Measurements from ENCODE around the gene PLSCR1.
"Not testable (repeated sequence)": the region's sequence is repeated elsewhere in the genome, so short reads cannot be mapped to it uniquely, and the experiment has no call there.

The PLSCR1 gene

DNA sequence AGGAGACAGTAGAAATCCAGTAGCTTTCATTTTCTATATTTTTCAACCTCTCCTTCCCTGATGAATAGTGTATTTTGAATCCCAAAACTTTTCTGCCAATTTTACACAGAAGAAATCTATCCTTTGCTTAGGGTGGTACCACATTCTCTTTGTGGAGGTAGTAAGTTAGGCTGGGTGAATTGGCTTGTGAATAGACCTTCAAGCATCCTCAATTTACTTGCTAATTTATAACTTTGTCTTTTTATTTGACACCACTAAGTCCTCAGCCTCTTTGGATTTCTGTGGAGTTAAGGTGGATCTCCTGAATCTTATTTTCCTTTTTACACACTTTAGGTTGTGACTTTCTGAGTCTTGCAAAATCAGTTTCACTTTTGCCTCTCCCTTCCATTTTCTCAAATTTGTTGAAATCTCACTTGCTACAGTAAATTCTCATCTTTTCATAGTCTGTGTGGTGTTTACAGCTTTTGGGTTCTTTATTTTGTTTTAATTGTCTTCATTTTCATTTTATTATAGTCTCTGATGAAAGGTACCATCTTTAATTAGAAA lies 5.7 kb upstream of the PLSCR1 start:
- DNase-seq (ENCODE audit: low read depth in 3 of 3) = no peak

DNA sequence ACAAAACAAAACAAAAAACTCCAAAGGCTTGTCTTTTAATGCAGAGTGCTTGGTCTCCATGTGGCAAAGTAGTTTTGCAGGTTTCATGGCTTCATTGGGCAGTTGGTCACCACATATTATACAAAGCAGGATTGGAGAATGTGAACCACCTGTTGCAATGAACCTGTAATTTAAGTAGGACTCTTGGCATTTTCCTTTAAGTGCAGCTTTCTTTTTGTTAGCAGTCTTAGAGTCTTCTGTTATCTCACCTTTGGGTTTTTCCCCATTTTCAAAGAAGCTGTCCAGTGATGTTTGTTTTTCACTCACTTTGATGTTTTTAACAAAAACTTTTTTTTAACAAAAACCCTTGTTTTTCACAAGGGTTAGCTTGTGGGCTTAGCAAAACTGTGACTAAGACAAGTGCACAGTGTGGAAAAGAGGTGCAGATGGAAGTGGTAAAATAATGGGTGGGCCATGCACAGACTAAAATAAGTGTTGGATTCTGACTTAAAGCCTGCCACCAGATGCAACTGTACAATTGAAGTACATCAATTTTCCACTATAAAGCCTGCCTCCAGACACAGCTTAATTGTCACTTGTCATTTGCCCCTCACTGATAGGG lies 2.9 kb upstream of the PLSCR1 start:
- no peak for DNase-seq (ENCODE audit: low read depth in 3 of 3)

DNA sequence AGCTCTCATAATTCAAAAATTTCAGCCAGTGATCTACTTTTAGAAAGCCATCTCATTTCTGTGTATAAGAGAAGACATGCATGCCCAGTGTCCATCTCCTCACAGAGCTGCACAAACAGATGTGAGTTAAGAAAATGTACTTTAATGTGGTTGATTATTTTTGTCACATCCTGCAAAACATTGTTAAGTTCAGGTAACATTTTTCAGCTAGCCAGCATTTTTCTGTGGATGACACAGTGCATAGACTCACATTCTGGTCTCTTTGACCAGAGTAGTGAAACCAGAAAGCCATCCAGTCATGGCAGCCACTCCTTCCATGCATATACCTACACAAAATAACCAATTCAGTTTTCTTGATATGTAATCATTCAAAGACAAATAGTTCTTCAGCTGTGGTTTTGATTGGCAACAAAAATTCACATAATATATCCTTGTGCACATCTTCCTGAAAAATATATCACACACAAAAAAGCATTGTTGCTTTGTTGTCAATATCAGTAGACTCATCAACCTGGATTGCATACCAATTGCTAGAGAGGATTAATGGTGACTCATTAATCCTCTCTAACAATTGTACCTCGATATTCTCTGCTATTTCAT lies 2.1 kb upstream of the PLSCR1 start:
- no peak for DNase-seq (ENCODE audit: low read depth in 3 of 3)

DNA sequence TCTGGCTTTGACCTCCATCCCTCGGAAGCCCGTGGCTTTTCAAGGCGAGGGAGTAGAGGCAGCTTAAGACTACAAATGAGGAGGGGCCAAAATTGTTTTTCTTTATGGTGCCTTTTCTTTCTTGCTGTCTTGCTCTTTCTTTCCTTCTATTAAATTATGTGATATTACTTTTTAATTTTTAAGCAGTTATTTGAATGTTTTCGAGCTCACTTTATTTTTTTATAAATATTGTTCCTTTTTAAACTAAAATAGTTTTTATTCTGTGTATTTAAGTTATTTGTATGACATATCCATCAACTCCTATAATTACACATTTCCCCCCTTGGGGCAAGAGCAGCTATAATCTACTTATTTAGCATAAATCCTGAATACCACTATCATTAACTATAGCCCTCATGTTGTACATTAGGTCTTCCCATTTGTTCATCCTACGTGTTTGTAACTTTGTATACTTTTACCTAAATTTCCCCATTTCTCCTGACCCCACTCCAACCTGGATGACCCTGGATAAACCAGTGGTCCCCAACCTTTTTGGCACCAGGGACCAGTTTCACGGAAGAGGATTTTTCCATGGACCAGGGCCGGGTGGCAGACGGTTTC lies 622 bp upstream of the PLSCR1 start:
- DNase-seq (ENCODE audit: low read depth in 3 of 3) = no peak

DNA sequence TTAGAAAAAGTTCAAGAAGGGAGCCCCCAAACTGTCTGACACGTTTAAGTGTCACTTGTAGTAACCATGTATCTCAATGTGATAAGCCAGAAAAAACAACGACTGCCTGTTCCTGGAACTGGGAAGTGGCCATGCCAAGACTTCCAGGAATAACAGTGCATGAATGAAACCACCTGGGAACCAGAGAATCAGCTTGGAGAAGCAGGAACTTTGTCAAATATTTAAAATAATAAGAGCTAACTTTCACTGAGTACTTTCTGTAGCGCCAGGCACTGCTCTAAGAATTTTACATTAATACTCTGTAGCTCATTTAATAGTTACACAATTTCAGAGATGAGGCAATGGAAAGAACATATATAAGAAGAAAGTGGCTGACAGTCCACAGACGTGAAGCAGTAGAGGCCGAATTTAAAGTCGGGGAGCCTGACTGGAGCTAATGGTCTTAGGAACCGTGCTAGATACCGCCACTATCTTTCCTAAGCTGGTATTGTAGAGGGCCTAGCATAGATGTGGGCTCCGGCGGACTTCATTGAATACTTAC lies 876 bp downstream of the PLSCR1 start:
- DNase-seq (ENCODE audit: low read depth in 3 of 3) = no peak

DNA sequence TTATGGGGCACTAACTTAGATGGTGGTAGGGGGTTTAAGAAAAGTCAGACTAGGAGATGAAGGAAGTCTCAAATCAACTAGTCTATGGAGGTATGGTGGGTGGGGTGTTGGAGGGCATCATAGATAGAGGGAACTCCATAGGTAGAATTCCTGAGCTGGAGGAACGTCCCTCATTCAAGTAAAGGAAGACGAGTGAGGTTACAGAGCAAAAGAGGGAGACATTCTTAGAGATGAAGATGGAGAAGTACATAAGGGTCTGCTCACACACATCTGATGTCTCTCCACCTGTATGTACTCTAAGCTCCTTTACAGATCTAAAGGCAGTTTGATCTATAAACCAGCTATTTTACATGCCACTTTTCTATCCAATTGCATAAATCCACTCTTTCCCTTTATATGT lies 1.4 kb downstream of the PLSCR1 start:
- no peak for DNase-seq (ENCODE audit: low read depth in 3 of 3)

DNA sequence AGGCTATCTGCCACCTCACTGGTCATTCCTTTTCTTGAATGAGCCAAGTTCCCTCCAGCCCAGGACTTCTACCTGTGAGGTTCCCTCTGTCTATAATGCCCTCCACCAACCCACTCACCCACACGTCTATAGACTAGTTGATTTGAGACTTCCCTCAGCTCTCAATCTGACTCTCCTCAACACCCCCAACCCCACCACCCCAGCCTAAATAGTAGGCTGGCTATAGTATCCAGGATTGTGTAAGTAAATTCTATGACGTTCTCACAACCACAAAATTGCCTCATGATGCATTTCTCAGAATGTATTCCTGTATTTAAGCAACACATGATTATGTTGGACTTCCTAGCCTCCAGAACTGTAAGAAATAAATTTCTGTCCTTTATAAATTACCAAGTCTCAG lies 2.2 kb downstream of the PLSCR1 start:
- no peak for DNase-seq (ENCODE audit: low read depth in 3 of 3)

DNA sequence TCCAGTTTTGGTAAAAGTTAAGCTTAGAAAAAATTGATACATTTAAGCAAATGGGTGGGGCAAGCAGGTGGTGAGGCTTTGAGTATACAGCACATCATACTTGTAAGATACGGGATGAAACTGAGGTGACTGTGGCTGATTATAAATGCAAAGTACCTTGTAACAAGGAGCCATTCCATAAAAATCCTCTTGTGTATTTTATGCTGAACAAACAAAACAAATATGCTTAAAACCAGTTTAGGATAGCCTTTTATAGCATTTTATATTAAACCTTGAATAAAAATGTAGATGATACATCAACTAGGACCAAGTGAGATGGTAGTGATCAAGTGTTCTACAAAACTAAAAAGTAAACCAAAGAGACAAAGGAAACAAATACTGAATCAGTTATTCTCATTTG lies 3.4 kb downstream of the PLSCR1 start:
- no peak for DNase-seq (ENCODE audit: low read depth in 3 of 3)

DNA sequence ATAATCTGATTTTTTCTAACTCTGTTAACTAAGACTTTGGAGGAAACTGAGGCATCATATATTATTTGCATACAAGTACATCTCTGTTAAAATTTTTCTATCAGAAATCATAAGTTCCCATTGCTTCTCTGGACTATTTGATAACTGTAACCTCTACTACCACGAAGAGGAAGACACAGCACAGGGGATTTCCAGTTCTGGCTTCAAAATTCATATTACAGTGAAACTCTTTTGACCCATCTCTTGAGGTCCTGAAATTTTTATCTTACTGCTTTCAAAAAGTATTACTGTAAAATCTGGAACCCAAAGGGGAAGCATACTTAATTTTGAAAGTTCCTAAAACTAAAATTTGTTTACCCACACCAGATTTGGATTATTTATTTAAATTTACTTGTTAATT lies 4.2 kb downstream of the PLSCR1 start:
- no peak for DNase-seq (ENCODE audit: low read depth in 3 of 3)

DNA sequence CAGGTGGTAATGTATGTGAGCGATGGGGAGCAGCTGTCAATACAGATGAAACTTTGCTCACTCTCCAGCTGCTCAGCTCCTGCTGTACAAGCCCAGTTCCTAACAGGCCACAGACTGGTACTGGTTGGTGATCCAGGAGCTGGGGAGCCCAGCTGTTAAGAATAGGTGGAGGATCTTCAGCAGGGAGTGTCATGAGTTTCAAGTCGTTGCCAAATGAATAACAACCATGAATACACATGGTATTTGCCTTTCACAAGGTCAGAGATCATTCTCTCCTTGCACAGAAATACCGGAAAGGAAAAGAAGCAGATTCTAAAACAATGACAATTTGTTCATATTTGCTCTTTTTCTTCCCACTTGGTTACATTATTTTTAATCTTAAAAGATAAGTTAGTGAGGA lies 5.1 kb downstream of the PLSCR1 start:
- DNase-seq (ENCODE audit: low read depth in 3 of 3) = no peak

DNA sequence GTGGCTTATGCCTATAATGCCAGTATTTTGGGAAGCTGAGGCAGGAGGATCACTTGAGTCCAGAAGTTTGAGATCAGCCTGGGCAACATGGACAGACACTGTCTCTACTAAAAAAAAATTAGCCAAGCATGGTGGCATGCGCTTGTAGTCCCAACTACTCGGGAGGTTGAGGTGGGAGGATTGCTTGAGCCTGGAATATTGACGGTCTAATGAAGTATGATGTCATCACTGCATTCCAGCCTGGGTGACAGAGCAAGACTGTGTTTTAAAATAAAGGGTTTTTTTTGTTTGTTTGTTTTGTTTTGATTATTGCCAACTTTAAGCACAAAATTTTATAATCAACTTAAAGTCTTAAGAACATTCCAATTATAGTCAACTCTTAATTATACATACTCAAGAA lies 6.8 kb downstream of the PLSCR1 start:
- no peak for DNase-seq (ENCODE audit: low read depth in 3 of 3)

DNA sequence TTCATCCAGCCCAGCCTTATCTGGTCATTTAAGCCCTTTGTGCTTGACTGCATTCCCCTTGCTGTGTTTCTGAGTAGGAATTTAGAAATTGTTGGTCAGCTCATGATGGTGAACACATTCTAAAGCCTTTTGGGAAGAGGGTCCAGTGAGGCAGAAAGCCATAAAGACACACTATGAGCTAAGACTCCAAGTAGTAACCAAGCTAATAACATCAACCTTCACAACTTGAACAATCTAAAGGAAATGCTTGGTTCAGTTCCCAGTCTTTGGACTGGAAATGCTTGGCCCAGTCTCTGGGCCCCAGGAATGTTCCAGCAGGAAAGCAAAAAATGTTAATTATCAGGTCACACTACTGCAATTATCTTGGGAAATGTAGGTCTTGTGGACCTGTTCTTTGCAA lies 7.7 kb downstream of the PLSCR1 start:
- DNase-seq (ENCODE audit: low read depth in 3 of 3) = no peak

DNA sequence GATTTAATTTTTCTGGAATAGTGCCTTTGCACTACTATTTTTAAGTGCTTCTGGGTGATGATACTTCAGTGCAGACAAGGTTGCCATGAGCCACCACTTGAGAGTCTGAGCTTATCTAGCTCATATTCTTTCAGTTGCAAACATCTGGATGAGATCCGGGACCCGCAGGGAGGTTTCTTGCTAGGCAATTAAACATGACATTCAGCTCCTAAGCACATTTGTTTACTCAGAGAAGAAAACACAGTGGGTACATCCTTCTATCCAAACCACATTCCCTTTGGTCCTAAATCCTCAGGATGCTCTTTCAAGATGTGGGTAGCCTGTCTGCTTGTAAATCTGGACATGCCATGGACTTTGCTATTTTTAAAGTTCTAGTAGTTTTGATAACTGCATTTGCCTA lies 12.0 kb downstream of the PLSCR1 start:
- DNase-seq (ENCODE audit: low read depth in 3 of 3) = no peak

DNA sequence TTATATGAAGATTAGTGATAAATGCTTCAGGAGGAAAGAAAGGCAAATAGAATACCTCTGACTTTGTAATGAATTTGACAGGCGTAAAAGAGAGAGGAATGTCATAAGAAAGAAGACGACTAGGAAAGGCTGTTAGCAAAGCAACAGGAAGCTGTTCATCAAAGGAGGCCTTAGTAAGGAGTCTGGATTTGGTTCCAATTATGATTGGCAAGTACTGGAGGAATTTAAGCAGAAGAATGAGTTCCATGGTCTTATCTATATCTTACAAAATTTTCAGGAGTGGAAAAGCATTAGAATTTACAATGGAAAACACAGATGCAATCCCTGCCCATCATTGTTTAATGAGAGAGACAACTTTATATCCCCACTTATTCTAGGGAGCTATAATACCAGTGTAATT lies 13.8 kb downstream of the PLSCR1 start:
- no peak for DNase-seq (ENCODE audit: low read depth in 3 of 3)

DNA sequence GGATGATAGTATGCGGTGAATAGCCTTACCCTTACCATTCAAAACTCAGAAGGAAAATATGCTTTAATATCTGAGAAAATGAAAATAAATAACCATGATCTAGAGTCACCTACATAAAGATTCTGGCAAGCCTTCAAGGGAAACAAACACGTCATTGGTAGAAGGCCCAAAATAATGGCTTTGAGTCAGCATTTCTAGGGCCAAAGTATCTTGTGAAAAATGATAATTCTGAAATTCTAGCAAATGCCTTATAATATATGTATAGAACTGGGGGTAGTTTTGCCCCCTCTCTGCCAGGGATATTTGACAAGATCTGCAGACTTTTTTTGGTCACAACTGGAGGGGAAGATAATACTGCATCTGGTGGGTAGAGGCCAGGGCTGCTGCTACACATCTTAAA lies 15.4 kb downstream of the PLSCR1 start:
- no peak for DNase-seq (ENCODE audit: low read depth in 3 of 3)

DNA sequence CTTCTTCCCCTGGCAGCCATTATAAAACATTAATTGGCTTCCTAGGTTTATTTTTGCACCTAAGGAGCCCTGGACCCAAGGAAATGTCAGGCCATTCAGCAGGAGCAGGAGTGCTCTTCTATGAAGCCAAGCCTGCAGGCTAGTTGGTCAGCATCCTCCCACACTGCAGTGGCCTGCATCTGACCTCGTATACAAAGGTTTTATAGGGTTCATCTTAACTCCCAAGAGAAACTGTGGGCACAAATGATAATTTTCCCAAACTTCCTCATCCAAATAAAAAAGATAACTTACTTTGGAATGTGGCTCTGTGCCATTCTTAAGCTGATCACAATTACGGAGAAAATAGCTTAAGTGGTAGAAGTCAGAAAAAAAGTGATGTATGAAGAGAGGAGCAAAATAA lies 19.4 kb downstream of the PLSCR1 start:
- DNase-seq (ENCODE audit: low read depth in 3 of 3) = no peak

DNA sequence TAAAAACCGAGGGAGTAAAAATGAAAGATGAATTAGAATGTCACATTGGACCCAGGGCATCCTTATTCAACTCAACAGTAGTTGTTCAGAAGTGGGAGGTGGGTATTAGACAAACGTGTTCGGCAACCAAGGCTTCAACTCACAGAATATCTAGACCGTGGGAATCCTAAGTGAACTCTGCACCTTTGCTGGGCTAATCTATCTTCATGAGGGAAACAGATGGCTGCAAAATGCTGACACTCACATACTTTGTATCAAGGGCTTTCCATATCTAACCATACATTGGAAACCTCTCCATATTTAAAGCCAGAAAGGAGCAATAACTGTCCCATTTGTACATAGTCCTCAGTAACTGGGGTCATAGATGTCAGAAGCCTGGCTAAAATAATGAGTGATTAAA lies 20.9 kb downstream of the PLSCR1 start:
- DNase-seq (ENCODE audit: low read depth in 3 of 3) = no peak

DNA sequence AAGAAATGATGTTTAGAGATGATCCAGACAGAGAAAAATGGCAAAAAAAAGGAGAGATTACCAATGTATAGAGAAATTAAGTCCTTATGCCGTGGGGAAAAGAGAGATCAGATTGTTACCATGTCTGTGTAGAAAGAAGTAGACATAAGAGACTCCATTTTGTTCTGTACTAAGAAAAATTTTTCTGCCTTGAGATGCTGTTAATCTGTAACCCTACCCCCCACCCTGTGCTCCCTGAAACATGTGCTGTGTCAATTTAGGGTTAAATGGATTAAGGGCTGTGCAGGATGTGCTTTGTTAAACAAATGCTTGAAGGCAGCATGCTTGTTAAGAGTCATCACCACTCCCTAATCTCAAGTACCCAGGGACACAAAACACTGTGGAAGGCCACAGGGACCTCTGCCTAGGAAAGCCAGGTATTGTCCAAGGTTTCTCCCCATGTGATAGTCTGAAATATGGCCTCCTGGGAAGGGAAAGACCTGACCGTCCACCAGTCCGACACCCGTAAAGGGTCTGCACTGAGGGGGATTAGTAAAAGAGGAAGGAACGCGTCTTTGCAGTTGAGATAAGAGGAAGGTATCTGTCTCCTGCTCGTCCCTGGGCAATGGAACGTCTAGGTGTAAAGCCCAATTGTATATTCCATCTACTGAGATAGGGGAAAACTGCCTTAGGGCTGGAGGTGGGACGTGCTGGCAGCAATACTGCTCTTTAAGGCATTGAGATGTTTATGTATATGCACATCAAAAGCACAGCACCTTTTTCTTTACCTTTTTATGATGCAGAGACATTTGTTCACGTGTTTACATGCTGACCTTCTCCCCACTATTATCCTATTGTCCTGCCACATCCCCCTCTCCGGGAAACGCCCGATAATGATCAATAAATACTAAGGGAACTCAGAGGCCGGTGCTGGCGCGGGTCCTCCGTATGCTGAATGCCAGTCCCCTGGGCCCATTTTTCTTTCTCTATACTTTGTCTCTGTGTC lies 21.9 kb downstream of the PLSCR1 start:
- DNase-seq (ENCODE audit: low read depth in 3 of 3) = not testable (repeated sequence)

DNA sequence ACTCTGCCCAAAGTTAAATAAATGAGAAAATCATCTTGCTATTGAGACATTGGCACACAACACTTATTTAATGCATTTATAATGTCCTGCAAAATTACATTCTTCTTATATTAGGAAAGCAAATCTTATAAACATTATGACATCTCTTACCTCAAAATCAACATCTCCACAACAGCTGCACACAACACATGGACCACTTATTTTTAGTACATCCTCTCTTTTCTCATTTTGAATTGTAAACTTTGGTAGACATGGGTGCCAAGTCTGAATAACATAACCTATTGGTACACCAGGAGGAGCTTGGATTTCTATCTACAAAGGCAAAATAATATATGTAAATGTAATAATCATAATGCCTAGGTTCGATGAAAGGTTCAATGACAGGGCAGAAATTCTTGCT lies 23.0 kb downstream of the PLSCR1 start:
- no peak for DNase-seq (ENCODE audit: low read depth in 3 of 3)

DNA sequence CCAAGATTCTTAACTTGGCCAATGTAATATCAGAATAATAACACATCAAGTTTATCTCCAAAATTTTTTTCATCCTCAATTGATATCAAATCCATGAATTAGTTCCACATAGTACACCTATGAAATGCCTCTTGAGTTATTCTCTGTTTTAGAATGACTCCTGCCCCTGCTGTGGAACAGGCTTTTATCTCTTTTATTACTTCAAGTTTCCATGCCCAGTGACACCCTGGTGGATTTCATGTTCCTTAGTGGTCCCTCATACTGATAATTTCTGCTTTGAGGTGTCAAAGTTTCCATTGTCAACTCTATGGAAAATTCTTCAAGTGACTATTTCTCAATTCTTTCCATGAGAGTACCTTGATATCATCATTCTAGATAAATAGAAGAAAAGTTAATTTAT lies 24.6 kb downstream of the PLSCR1 start:
- DNase-seq (ENCODE audit: low read depth in 3 of 3) = no peak

DNA sequence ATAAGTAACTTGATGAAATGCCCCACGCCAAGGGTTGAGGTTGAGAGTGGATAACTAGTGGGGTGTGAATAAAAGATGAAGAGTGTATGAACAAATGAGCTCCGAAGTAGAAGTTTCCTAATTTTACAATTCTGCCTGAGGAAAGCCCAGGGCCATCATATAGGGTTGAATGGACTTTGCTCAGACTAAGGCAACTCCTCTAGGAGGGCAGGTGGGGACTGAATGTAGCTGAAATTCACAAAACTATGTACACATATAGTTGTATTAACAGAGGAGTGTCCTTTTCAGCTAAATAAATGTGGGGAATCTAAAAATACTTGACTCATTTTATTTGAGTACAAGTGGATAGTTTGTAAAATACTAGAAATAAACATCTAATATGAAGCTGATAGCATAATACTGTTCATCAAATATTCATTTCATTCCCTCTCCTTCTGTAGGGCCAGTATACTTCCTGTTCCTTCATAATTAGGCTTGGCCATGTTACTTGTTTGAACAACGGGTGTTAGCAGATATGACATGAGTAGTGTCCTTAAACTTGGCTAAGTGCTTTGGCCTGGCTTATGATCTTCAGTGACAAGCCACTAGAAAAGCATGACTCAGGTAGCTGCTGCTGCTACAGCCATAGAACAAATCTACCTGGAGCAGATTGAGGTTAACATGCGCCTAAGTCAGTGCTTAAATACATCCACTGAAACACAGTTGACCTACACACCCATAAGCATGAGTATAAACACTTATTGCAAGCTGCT lies 26.5 kb downstream of the PLSCR1 start:
- DNase-seq (ENCODE audit: low read depth in 3 of 3) = no peak
